AG08395 (cell line): ENCODE measurements around the gene CDC34.

Source experiments
- DNase-seq: peaks from one replicate; pipeline ENCODE4 v3.0.0; 2012; ENCODE audit warnings: mixed read lengths, low spot score

Gene CDC34

GRCh38 chr19:497491-497868 lies 34.1 kb upstream of the CDC34 start:
- no peak for DNase-seq

GRCh38 chr19:497869-498510 lies 33.6 kb upstream of the CDC34 start:
- no peak for DNase-seq

DNA sequence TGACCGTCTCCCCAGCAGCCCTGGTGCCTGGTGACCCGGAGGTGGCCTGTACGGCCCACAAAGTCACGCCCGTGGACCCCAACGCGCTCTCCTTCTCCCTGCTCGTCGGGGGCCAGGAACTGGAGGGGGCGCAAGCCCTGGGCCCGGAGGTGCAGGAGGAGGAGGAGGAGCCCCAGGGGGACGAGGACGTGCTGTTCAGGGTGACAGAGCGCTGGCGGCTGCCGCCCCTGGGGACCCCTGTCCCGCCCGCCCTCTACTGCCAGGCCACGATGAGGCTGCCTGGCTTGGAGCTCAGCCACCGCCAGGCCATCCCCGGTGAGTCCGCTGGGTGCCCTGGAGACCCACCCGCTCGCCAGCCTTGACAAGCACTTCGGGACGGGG lies 33.1 kb upstream of the CDC34 start:
- no peak for DNase-seq

DNA sequence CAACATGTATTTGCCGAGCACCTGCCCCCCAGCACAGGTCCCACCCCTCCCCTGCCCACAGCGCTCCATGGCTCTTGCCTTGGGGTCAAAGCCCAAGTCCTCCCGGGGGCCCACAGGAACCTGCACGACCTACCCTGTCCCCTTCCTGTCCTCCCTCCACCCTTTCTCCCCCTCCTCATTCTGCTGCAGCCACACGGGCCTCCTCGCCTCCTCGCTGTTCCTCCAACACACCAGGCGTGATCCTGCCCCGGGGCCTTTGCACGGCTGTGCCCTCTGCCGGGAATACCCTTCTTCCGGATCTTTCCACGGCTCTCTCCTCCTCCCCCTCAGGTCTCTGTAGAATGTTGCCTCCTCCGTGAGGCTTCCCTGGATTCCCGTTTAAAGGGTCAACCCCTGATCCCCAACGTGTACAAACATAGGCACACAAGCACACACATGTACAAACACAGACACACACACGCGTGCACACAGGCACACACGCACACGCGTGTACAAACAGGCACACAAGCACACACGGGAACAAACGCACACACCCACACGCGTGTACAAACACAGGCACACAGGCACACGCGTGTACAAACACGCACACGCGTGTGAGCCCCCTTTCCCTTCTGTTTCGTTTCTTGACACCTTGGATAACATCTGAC lies 32.5 kb upstream of the CDC34 start:
- DNase-seq = no peak

GRCh38 chr19:501646-502045 lies 29.9 kb upstream of the CDC34 start:
- DNase-seq = no peak

GRCh38 chr19:504616-505015 lies 26.9 kb upstream of the CDC34 start:
- DNase-seq = no peak

DNA sequence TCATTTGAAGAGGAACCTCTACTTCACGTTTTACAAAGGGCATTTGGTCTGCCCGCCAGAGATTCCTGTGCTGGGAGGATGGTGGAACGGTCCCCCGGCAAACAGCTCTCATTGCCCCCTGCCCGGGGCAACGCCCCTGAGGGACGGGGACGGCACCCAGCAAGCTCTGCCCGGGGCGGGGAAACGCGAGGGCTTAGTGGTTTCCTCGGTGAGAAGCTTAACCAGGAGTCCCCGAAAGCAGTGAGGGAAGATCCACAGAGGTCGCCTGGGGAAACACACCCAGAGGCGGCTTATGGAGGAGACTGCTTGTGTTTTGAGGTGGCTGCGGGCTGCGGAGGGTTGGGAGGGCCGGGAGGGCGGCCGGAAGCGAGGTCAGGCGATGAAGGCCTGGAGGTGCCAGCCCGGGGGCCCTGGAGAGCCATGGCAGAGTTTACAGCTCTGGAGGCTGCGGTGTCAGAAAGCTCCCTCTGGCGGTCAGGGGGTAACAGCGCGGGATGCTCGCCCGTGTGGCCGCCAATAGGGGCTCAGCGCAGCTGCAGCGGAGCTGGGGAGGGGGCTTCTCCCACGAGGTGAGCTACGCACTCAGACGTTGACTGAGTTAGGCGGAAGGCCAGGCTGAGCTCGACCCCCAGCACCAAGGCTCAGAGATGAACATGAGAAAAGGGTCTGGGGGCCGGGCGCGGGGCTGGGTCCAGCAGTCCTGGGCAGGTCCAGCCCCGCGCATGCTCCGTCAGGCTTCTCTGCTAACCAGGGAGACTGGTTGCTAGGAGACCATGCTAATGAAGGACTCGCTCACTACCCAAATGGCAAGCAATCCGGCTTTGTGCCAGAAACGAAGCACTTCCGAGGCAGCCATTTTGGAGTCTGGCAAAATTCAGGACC lies 24.9 kb upstream of the CDC34 start:
- peak; percentile 100 for DNase-seq

DNA sequence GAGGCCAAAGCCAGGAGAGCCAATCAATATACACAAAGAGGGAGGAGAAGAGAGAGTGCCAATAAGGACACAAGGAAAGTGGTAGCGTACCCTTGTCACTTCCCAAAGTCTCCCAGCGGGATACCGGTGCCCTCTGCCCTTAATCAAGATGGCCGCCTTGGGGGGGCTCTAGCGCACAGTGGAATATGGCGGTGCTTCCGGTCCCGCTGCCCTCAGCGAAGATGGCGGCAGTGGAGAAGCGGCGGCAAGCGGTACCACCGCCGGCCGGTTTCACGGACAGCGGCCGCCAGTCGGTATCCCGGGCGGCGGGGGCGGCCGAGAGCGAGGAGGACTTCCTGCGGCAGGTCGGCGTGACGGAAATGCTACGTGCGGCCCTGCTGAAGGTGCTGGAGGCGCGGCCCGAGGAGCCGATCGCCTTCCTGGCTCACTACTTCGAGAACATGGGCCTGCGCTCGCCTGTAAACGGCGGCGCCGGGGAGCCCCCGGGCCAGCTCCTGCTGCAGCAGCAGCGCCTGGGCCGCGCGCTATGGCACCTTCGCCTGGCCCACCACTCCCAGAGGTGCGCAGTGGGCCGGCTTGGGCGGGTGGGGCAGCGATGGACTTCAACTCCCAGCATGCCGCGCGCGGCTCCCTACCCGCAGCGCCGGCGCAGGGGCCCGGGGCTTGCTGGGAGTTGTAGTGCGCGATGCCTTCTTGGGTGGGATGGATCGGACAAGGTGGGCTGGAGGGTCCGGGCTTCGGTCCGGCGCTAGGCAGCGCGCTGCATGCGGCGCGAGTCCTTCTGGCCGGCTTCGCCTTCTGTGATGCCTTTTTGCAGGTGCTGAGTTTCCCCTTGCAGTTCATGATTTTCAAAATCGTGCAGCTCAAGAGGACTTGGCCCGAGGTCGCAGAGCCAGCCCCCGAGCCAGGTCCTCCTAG lies 24.0 kb upstream of the CDC34 start, which contains the start of gene TPGS1:
TPGS1 (plus strand) TSS at position 212 of the 918 bp plus-strand sequence; CDS start at position 222, 10 bp downstream.
- peak; percentile 81 for DNase-seq

DNA sequence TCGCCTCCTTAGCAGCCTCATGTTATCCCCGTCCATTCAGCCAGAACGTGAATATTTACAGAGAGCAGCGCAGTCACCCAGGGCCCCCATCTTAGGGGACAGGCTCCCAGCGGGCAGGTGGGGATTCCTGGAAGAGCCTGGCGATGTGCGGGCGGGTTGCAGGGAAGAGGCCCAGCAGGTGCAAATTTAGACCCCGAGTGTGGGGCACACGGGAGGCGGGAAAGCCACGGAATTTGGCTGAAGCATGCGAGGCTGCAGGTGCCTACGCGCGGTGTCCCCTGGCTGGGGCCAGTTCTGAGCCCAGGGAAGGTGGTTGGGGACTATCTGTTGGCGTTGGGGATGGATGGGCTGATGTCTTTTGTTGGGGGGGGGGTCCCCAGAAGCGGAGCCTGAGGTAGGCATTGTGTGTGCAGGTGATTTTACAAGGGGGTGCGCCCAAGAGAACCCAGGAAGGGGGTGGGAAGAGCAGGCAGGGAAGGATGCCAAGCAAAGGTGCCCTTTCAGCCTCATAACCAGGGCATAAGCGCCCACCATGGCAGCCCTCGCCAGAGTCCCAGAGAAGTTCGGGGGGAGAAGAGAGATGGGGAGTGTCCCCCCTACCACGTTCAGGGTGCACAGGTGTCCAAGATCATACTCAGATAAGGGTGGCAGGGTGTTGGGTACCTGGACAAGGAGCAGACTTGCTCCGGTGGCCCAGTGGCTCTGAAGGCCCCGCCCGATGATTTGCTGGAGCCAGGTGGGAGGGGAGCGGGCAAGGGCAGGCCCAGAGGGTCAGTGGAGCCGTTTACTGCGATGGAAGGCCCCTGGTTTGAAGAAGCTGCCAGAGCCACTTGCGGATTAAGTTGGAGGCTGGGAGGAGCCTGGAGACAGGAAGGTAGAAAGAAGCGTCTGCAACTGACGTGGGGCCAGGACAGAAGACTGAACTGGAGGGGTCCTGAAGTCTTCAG lies 23.1 kb upstream of the CDC34 start:
- DNase-seq = no peak

GRCh38 chr19:510606-511100 lies 20.9 kb upstream of the CDC34 start:
- DNase-seq = peak; percentile 79

DNA sequence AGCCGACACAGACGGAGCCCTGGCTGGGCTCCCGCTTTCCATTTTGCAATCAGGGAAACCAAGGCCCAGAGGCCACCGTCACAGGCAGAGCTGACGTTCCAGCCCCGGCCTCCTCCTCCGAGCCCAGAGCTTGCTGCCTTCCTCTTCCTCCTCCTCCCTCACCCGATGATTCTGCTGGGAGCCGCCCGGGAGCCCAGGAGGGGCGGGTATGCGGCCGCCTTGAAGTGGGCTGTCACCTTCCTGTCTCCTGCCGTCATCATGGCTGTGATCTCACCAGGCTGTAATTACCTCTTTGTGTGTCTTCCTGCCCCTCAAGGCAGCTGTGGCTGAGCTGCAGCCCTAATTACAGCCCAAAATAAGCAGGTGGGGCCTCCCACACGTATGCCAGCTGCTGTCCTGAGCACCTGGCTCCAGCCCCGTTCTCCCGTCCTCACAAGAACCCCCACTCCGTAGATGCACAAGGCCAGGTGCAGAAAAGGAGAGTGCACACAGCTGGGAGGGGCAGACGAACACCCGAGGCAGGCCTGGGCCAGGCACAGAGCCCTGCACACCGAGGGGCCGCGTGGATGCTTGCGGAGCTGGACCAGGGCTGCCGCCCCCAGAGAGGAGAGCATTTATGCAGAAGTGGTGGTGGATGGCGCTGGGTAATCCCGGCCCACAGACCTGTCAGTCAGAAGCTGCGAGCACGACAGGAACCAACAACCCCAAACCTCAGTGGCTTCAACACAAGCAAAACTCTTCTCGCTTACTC lies 20.3 kb upstream of the CDC34 start:
- no peak for DNase-seq

DNA sequence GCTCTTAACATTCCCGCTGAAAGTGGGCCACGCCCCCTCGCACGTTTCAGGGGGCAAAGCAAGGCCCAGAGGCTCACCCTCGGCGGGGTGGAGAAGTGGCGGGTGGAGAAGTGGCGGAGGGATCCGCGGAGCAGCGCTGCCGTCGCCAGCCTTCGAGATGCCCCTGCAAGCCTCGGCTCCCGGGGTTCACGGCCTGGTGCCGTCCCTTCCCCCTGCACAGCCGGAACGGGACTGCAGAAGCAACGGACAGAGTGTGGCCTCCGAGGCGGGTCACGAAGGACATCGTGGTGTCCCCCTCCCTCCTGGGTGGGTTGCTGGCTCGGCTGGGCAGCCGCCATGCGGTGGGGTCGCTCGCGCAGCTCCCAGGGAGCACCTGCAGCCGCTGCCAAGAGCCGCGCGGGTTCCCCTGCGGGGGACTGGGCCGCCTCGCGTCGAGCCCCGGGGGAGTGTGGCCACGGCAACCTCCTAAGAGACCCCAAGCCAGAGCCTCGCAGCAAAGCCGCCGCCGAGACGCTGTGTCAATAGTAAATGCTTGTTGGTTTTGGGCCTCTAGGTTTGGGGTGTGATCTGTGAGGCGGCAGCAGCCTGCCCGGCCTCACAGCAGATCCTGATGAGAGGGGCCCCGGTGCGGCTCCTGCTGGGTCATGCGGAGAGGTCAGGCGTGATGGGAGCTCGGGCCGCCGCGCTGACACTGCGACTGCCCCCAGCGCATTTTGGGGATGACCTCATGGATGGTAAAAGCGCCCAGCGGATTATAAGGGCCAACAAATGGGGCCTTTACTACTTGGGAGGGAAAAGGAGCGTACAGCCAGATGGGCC lies 18.8 kb upstream of the CDC34 start:
- DNase-seq = no peak

DNA sequence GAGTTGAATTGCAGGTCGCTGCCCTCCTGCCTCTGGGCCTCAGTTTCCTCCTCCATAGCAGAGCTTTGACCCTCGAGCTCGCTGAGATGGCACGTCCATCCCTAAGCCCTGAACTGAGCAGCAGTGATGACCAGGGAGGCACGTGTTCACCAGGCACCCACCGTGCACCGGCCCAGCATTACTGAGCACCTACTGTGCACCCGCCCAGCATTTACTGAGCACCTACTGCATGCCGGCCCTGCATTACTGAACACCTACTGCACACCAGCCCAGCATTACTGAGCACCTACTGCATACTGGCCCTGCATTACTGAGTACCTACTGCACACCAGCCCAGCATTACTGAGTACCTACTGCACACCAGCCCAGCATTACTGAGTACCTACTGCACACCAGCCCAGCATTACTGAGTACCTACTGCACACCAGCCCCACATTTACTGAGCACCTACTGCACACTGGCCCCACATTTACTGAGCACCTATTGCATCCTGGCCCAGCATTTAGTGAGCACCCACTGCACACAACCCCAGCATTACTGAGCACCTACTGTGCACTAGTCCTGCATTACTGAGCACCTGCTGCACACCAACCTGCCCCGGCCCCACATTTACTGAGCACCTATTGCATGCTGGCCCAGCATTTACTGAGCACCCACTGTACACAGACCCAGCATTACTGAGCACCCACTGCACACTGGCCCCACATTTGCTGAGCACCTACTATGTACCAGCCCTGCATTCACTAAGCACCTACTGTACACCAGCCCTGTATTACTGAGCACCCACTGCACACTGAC lies 18.0 kb upstream of the CDC34 start:
- no peak for DNase-seq

DNA sequence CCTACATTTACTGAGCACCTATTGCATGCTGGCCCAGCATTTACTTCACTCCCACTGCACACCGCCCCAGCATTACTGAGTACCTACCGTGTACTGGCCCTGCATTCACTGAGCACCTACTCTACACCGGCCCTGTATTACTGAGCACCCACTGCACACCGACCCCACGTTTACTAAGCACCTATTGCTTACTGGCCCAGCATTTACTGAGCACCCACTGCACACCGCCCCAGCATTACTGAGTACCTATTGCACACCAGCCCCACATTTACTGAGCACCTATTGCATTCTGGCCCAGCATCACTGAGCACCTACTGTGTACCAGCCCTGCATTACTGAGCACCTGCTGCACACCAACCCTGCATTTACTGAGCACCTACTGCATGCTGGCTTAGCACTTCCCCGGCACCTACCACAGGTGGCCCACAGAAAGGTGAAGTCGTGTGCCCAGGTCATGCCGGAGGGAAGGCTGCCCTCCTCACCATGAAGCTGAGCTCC lies 17.3 kb upstream of the CDC34 start:
- no peak for DNase-seq

GRCh38 chr19:517721-518597 lies 13.6 kb upstream of the CDC34 start:
- DNase-seq = no peak

DNA sequence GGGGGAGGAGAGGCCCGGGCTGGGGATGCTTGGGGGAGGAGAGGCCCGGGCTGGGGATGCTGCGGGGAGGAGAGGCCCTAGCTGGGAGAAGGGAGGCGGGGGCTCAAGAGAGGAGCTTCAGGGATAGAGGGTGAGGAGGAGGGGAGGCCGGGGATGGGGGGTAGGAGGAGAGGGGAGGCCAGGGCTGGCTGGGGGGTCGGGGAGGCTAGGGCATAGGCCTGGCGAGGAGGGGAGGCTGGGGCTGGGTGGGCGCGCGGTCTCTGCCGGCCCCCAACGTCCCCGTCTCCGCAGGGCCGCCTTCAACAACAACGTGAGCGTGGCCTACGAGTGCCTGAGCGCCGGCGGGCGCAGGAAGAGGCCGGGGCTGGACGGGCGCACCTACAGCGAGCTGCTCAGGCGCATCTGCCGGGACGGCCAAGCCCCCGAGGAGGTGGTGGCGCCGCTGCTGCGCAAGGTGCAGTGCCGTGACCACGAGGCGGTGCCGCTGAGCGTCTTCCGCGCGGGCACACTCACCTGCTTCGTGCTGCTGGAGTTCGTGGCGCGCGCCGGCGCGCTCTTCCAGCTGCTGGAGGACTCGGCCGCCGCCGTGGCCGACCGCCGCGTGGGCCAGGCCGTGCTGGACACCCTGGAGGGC lies 12.8 kb upstream of the CDC34 start:
- no peak for DNase-seq
